ENCODE results near the gene EFCAB6.

DNA sequence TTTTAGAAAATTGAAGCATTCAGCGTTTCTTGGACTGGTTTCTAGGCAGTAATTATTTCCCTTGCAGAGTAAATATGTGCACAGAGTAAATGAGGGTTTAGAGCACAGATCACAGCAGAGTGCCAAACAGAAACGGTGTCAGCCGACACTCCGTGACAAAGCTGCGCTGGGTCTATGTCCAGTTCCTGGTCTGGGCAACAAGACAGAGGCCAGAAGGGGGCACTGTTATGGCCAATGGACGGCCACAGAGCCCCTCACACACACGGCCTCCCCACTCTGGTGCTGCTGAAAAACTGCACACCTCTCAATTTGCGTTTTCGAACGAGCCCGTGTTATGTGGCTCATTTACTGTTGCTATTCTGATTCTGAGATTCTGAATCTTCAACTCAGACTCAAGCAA, 219.6 kb downstream of the EFCAB6 start:
- TF ChIP-seq, protein P1, sequence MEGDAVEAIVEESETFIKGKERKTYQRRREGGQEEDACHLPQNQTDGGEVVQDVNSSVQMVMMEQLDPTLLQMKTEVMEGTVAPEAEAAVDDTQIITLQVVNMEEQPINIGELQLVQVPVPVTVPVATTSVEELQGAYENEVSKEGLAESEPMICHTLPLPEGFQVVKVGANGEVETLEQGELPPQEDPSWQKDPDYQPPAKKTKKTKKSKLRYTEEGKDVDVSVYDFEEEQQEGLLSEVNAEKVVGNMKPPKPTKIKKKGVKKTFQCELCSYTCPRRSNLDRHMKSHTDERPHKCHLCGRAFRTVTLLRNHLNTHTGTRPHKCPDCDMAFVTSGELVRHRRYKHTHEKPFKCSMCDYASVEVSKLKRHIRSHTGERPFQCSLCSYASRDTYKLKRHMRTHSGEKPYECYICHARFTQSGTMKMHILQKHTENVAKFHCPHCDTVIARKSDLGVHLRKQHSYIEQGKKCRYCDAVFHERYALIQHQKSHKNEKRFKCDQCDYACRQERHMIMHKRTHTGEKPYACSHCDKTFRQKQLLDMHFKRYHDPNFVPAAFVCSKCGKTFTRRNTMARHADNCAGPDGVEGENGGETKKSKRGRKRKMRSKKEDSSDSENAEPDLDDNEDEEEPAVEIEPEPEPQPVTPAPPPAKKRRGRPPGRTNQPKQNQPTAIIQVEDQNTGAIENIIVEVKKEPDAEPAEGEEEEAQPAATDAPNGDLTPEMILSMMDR (IDR thresholded peaks at IDR 0.05), result no peak
- no peak for TF ChIP-seq POLR2A (IDR thresholded peaks at IDR 0.05; ENCODE audit: low read depth)
